K562 (cell line): Measurements from ENCODE around the gene ACSL5. TPM values are rescaled to one million over a fixed set of nuclear protein-coding genes. Genes with fewer than 3 reads are reported as not detected.

Source experiments
- ATAC-seq: fragments of 200-7000 bp; cut with Tn5 transposase; 3 replicates; pipeline ENCODE4 v1.9.1; 2020; ENCODE audit warnings: moderate library complexity
- BruUV-seq: library from RNA; stranded (reverse); fragments of 400-500 nt; replicated peaks from 2 replicates; lab custom pipeline; 2021; lab: Mats Ljungman, UMichigan
- CTCF ChIA-PET: fragments of 300-600 bp; formaldehyde crosslinking; extraction: SDS; loops from one replicate; lab custom pipeline; 2021; ENCODE audit warnings: low intra/inter-chr PET ratio; lab: Yijun Ruan, JAX
- POLR2A ChIA-PET: fragments of 300-600, 350-650 bp; sonication (Branson Sonifier 250); formaldehyde crosslinking; extraction: SDS; loops from one replicate; lab custom pipeline; 2021; ENCODE audit warnings: antibody characterized with exemption, inconsistent platforms; lab: Yijun Ruan, JAX
- DNase-seq, 4 experiments: peaks; one replicate each; pipeline versions ENCODE4 v3.0.0 to v3.0.0-alpha.2; 2011 to 2018; ENCODE audit warnings: low spot score in 3 of 4, mixed read lengths in 3 of 4; ENCODE audit errors: extremely low read depth in 1 of 4
- FAIRE-seq: peaks from 2 replicates; lab custom pipeline; 2011; peaks lifted over from hg19 to GRCh38; lab: Jason Lieb, UNC
- H2AFZ ChIP-seq: 2 replicates; pipeline ENCODE4 v1.6.0; 2011; ENCODE audit warnings: low read depth, low read length, control low read depth, inconsistent platforms
- H3K27ac ChIP-seq: fragments of 200-600 bp; 3 replicates; pipeline ENCODE4 v1.8.0; 2011; ENCODE audit warnings: low read depth, mild to moderate bottlenecking, control low read depth, inconsistent platforms, low read length, moderate library complexity, mixed read lengths; ENCODE audit errors: extremely low read depth
- H3K27me3 ChIP-seq, 2 experiments: fragments of 300-600 bp in 1 of 2; 2 replicates in 1 of 2; 3 replicates in 1 of 2; pipeline versions ENCODE4 v1.6.0 to v1.8.0; 2011; ENCODE audit warnings: inconsistent platforms in 2 of 2, low read length in 2 of 2, mild to moderate bottlenecking in 1 of 2, mixed read lengths in 1 of 2, moderate library complexity in 1 of 2; ENCODE audit not compliant: control insufficient read depth in 2 of 2, insufficient read depth in 2 of 2
- H3K36me3 ChIP-seq: fragments of 300-600 bp; 3 replicates; pipeline ENCODE4 v1.8.0; 2011; ENCODE audit warnings: mild to moderate bottlenecking, low read length, inconsistent platforms; ENCODE audit not compliant: control insufficient read depth, insufficient read depth
- H3K4me1 ChIP-seq, 2 experiments: fragments of 200-600 bp in 1 of 2; replicated peaks in 1 of 2; 2 replicates in 1 of 2; 3 replicates in 1 of 2; pipeline versions ENCODE4 v1.5.1 to v1.8.0; 2011; ENCODE audit warnings: inconsistent platforms in 2 of 2, low read length in 2 of 2, mild to moderate bottlenecking in 1 of 2, mixed read lengths in 1 of 2, moderate library complexity in 1 of 2; ENCODE audit not compliant: control insufficient read depth in 2 of 2, insufficient read depth in 2 of 2
- H3K4me2 ChIP-seq: 2 replicates; pipeline ENCODE4 v1.6.1; 2011; ENCODE audit warnings: low read length, control low read depth, inconsistent platforms, mixed read lengths; ENCODE audit not compliant: insufficient read depth
- H3K4me3 ChIP-seq: fragments of 200-600 bp; sonication (generic), shearing (Covaris generic); 2 replicates; pipeline ENCODE4 v1.5.1; 2016; ENCODE audit warnings: control low read depth, inconsistent platforms
- H3K79me2 ChIP-seq: fragments of 200-600 bp; 3 replicates; pipeline ENCODE4 v1.8.0; 2011; ENCODE audit warnings: low read length, inconsistent platforms; ENCODE audit not compliant: control insufficient read depth, insufficient read depth
- H3K9ac ChIP-seq, 2 experiments: 2 replicates each; pipeline versions ENCODE4 v1.6.0 to v1.6.1; 2011; ENCODE audit warnings: low read depth in 2 of 2, low read length in 2 of 2, control low read depth in 1 of 2, inconsistent platforms in 1 of 2, mild to moderate bottlenecking in 1 of 2, mixed read lengths in 1 of 2; ENCODE audit not compliant: insufficient read depth in 1 of 2
- H3K9me1 ChIP-seq: one replicate; pipeline ENCODE4 v1.6.0; 2011; ENCODE audit warnings: inconsistent platforms, mild to moderate bottlenecking, low read length, moderate library complexity; ENCODE audit not compliant: control insufficient read depth, insufficient read depth
- H3K9me3 ChIP-seq: replicated peaks from 2 replicates; pipeline ENCODE4 v1.5.1; 2011; ENCODE audit warnings: low read depth, low read length, inconsistent platforms; ENCODE audit not compliant: control insufficient read depth, insufficient read depth
- H4K20me1 ChIP-seq: replicated peaks from 2 replicates; pipeline ENCODE4 v1.6.1; 2011; ENCODE audit warnings: low read length, inconsistent platforms, mixed read lengths; ENCODE audit not compliant: control insufficient read depth, insufficient read depth
- NR2F6 ChIP-seq: fragments of 450-650 bp; formaldehyde crosslinking; IDR thresholded peaks from 2 replicates; pipeline ENCODE4 v1.4.0; 2020; ENCODE audit warnings: mild to moderate bottlenecking
- POLR2A ChIP-seq: fragments of 450-650 bp; conservative IDR thresholded peaks from 2 replicates; pipeline ENCODE4 v1.6.1; 2016
- SP2 ChIP-seq: IDR thresholded peaks from 2 replicates; pipeline ENCODE4 v1.6.1; 2011; ENCODE audit warnings: mild to moderate bottlenecking, low read depth, low read length, moderate library complexity; ENCODE audit not compliant: poor library complexity, severe bottlenecking; ENCODE audit errors: extremely low read depth
- ZNF121 ChIP-seq: sonication (generic); formaldehyde crosslinking; conservative IDR thresholded peaks from 2 replicates; pipeline ENCODE4 v1.8.0; 2022; ENCODE audit warnings: missing genetic modification reagents
- WGBS: fragments of 100-300 bp; shearing (Covaris generic); methylation state at CpG from one replicate; pipeline ENCODE4 v1.1.6; 2016; ENCODE audit warnings: low coverage, mixed read lengths; ENCODE audit not compliant: insufficient coverage; ENCODE audit errors: missing lambda C conversion rate; 5-methylcytosine and 5-hydroxymethylcytosine counted together
- in situ Hi-C: fragments of 300-500 bp; cut with MboI; formaldehyde crosslinking; loops from 4 replicates; pipeline ENCODE4 v1.15.0; 2018; ENCODE audit warnings: inconsistent platforms, mixed read lengths
- intact Hi-C: fragments of 100-400 bp; cut with micrococcal nuclease; formaldehyde crosslinking; loops from 2 replicates; pipeline ENCODE4 v1.14.2; 2022
- polyA plus RNA-seq, 8 experiments: library from polyadenylated mRNA; depleted of rRNA in 4 of 8; stranded (reverse) in 5 of 8; unstranded in 3 of 8; fragments of >200 nt; fragmentation: Nextera tagmentation in 2 of 8; fragmentation: Illumina TruSeq in 1 of 8; extraction: Ambion mirVana in 2 of 8; extraction: Trizol in 1 of 8; gene quantifications; 2 replicates each; pipeline versions ENCODE4 v1.2.1 to v1.2.3, GENCODE V29; 2011 to 2014; ENCODE audit warnings: inconsistent platforms in 1 of 8, missing spikeins in 1 of 8
- total RNA-seq, 7 experiments: library from RNA; depleted of rRNA in 6 of 7; stranded (reverse); fragments of >200 nt in 6 of 7; fragmentation: Illumina TruSeq in 2 of 7; extraction: Trizol in 2 of 7; gene quantifications; 2 replicates each; pipeline versions ENCODE4 v1.2.1 to v1.2.3, GENCODE V29; 2011 to 2021; ENCODE audit warnings: low replicate concordance in 1 of 7

ACSL5 gene
- total and polyA plus RNA-seq, 9 of the 15 experiments (the other 6 are each of a cell fraction or from before 2014, with no cell fraction given): 0.19 to 1.4 (median 0.55) TPM

- TF ChIP-seq SP2 (no peak), NR2F6 (CRISPR knock-in tag) (no peak)
Measured at GRCh38 chr10:112426111-112426510, 52.2 kb downstream of the ACSL5 start (continued).

GRCh38 chr10:112429147-112429546 lies 55.2 kb downstream of the ACSL5 start:
- Histone ChIP-seq H3K4me1 (peaks cover 0 to 4% of the 10 kb centered on the region in 2 experiments; a peak in 1 of 5 replicates), H3K9ac (no peak overlapping the region), H2AFZ (no peak overlapping the region), H3K9me1 (no peaks in the 10 kb centered on the region), H3K79me2 (no peaks in the 10 kb centered on the region), H3K4me3 (no peak overlapping the region), H3K36me3 (peaks cover 37% of the 10 kb centered on the region; the same call in 2 of the 3 replicates), H4K20me1 (no peaks in the 10 kb centered on the region), H3K4me2 (no peak overlapping the region), H3K27ac (no peak overlapping the region), H3K27me3 (no peaks in the 10 kb centered on the region), H3K9me3 (no peaks in the 10 kb centered on the region)
- CTCF ChIA-PET: no interaction called here
- intact Hi-C loops: no loop called here
- 0 out of 2 replicates have a peak, but pooled peaks have one; percentile 28 for TF ChIP-seq POLR2A
- no peak for TF ChIP-seq ZNF121 (CRISPR knock-in tag)
- ATAC-seq: no peak
- no peak for DNase-seq
- WGBS: 55% methylated on average over 3 of the region's 3 CpGs
- FAIRE-seq: no peak
- POLR2A ChIA-PET: interaction anchor here (0.7 to 1.0 kb wide), 2 partner anchors 18 to 25 kb away, joined by 3 read pairs; partner anchors contain the start of genes VTI1A and ZDHHC6
- BruUV-seq: no TSS peak
- in situ Hi-C loops: no loop called here
